CD4-positive, alpha-beta T cell treated with Interleukin-21 for 1 hour (primary cell): ENCODE measurements around the gene STK36.

Source experiments
- DNase-seq: peaks from one replicate; pipeline ENCODE4 v3.0.0-alpha.2; 2020

Gene STK36

DNA sequence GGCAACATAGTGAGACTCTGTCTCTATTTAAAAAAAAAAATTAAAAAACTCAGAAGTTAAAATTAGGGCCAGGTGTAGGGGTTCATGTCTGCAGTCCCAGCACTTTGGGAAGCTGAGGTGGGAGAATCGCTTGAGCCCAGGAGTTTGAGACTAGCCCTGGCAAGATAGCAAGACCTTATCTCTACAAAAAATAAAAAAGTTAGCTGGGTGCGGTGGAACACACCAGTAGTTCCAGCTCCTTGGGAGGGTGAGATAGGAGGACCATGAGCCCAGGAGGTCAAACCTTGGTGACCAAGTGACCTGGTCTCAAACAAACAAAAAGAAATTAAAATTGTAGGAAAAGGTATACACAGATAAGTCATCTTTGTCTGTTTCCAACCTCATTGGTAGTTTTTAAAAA lies 50.0 kb downstream of the STK36 start:
- no peak for DNase-seq

DNA sequence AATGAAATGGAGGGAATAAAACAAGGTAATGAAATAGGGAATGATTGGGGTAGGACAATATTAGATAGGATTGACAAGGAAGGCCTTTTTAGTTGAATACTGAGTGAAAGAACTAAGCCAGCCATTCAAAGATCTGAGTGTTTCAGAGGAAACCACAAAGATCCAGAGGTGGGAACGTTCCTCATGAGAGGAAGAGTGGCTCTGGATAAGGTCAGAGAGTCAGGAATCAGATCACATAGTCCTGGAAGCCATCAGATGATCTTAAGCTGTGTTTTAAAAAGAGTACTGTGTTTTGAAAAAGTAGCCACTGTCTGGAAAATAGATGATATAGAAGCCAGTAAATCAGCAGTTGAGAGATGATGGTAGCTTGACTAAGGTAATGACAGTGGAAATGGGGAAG lies 50.5 kb downstream of the STK36 start:
- DNase-seq: no peak

DNA sequence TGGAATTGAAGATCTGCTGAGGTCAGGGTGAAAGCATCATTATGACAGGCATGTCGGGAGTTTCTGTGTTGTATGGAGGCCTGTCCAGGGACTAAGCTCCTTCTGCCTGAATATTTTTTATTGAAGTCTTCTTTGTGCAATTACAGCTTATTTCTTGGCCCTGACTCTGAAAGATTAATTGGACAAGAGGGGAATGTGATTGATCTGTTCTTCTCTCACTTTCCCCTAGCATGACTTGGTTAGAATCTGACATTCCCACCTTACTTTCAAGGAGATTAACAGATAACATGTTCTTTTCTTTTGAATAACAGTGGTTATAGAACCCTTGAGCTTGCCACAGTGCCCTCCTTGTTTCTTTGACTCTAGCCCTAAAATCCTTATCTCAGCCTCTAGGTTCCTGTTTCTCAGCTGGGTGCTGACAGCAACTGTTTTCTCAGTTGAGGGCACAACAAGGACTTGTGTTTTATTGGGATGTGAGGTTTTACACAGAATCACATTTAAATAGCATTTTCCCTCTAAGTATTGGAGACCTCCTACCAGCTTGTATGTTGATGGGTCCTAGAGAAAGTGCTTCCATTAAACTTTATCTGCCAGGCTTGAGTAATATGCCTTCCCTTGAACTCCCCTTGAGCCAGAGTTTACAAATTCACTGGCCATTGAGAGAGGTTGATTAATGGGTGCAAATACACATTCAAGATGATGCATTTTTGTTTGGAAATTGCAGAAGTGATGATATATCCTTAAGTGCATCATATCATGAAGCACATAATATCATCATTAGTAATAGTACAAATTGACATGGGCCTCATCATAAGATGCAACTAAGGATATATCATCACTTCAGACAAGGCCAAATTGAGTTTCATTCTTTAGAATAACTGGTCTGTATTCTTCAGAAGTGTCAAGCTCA lies 51.2 kb downstream of the STK36 start:
- no peak for DNase-seq

DNA sequence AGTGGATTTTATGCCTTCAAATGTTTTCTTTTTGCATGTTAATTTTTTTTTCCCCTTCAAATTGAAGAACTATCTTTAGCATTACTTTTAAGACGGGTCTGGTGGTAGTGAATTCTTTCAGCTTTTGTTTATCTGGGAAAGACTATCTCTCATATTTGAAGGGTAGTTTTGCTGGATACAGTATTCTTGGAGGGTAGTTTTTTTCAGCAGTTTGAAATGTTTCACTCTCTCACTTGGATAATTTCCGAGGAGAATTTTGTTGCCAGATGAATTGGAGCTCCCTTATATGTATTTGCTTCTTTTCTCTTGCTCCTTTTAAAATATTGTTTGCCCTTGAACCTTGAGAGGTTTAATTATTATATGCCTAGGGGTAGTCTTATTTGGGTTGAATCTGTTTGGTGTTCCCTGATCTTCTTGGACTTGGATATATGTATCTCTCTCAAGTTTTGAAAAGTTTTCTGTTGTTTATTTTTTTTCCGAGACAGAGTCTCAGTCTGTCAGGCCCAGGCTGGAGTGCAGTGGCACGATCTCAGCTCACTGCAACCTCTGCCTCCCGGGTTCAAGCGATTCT lies 54.2 kb downstream of the STK36 start:
- no peak for DNase-seq

GRCh38 chr2:218727502-218728165 lies 55.7 kb downstream of the STK36 start:
- peak; percentile 10 for DNase-seq

DNA sequence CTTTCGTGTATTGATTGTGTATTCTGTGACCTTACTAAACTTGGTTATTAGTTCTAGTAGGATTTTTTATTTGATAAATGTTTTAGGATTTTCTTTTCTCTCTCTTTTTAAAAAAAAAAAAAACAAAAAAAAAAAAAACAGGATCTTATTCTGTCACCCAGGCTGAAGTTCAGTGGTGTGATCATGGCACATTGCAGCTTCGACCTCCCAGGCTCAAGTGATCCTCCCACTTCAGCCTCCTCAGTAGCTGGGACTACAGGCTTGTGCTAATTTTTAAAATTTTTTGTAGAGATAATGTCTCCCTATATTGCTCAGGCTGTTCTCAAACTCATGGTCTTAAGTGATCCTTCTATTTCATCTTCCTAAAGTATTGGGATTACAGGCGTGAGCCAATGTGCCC lies 57.8 kb downstream of the STK36 start:
- DNase-seq: no peak

DNA sequence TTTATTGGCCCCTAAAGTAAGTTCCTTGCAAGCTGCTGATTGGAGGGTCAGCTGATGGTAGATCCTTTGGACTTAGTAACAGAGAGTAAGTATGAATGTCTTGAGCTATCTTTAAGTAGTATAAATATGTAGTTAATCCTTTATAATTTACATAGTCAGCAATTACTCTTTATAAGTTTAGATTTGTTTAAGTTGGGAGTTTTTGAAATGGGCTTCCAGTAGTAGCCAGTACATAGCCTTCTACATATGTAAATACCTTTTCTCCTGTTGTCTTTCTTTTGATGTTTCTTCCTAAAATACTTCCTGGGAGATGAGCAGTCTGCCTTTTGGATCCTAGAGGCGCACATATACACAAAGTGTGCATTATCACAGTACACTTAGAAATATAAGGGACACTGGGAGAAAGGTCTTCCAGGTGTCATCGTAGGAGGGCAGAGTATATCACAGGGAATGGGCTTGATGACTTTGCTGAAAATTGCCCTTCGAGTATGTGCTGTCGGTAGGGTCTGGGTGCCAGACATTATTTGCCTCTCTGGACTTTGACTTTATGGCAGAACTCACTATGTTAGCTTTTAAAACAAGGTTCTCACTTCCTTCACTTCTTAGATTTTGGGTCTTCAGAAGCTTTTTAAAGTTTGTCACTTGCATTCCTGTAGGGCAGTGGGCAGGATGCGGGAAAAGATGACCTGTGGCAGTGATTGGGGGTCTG lies 60.3 kb downstream of the STK36 start:
- DNase-seq: no peak

- DNase-seq: no peak
Measured at GRCh38 chr2:218732761-218733158, 60.9 kb downstream of the STK36 start.

GRCh38 chr2:218733171-218734021 lies 61.5 kb downstream of the STK36 start:
- peak; percentile 26 for DNase-seq

DNA sequence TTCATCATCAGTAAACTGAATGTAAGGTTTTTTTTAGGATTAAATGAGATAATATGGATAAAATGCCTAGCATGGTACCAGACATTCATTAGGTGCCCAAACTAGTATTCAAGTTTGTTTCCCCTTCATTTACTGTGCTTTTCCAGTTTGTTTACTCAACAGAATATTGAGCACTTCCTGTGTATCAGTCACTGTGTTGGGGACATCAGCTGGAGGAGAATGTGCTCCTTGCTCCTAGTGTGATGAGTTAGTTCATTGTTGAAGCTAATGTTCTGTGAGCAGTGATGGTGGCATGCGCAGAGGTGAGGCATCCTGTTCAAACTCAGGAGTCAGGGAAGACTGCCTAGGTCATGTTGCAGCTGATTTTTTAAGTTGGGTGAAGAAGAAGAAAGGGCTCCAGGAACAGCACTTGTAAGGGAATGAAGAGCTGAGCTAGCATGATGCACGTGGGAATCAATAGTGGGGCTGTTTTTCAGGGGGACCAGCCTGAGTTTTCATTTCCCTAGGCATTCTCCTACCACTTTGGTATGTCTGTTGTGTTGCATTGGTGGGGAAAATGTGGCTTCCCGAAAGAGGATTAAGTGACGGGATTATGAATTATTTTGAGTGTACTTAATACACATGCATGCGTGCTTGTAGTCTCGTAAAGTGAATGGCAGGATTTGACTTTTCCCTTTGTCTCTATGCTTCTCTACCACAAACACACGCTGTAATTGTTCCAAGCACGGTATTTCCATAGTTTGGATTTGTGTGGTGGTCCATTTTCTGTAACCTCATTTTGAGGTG lies 62.5 kb downstream of the STK36 start:
- DNase-seq: no peak

- no peak for DNase-seq
Measured at GRCh38 chr2:218736531-218736930, 64.6 kb downstream of the STK36 start.

DNA sequence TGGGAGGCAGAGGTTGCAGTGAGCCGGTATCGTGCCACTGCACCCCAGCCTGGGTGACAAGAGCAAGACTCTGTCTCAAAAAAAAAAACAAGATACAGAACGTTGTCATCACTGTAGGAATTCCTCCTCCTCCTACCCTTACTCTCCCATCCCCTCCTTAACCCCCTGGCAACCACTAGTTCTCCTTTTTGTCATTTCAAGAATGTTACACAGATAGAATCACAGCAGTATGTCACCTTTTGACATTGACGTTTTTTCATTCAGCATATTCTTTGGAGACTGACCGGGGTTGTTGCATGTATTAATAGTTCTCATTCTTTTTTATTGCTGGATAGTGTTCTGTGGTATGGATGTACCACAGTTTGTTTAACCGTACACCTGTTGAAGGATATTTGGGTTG lies 71.2 kb downstream of the STK36 start:
- DNase-seq: no peak

GRCh38 chr2:218744615-218745014 lies 72.7 kb downstream of the STK36 start:
- peak; percentile 13 for DNase-seq

- DNase-seq: peak; percentile 14
Measured at GRCh38 chr2:218745160-218745558, 73.3 kb downstream of the STK36 start.

- DNase-seq: no peak
Measured at GRCh38 chr2:218745559-218746469, 73.9 kb downstream of the STK36 start.

DNA sequence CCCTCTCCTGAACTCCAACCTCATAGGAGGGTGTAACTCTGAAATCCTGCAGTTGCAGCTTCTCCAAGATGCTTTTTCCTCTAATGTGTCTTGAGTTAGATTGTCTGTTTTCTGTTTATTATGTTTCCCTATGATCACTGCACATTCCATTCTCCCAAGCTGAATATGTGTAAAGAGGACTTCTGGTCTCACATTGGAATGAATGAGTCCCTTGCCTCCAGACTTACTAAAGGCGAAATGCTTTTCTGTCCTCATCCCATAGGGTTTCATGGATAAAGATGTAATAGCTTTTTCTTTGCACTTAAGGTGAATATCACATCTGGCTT lies 74.5 kb downstream of the STK36 start:
- no peak for DNase-seq

DNA sequence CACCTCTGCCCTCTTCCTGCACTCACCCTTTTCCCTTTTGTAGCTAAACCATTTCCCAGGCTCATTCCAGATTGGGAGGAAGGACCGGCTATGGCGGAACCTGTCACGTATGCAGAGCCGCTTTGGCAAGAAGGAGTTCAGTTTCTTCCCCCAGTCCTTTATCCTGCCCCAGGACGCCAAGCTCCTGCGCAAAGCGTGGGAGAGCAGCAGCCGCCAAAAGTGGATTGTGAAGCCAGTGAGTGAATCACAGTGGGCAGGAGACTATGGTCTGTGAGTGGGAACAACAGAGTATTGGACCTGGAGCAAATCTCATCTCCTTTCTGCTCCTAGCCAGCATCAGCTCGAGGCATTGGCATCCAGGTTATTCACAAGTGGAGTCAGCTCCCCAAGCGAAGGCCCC lies 75.1 kb downstream of the STK36 start:
- DNase-seq: no peak

DNA sequence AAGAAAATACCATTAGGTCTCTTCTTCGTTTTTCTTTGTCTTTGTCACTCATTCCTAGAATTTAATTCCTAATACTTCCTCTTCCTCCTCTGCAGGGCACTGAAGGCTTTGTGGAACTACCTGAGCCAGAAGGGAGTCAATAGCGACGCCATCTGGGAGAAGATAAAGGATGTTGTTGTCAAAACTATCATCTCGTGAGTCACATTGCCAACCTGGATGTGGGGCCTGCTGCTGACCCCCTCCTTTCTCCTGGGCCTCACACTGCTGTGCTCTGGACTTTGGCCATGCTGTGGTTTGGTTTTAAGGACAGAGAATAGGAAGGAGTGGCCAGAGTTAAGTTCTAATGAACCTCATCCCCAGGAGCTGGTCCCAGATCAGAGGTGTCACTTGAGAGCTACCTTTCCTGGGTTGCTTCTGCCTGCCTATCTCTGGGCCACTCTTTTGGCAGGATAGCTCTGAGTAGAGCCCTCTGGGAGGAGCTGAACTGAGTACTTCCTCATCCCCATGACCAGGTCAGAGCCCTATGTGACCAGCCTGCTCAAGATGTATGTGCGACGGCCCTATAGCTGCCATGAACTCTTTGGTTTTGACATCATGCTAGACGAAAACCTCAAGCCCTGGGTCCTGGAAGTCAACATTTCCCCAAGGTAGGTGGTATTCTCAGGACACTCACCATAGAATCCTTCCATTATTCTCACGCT lies 77.0 kb downstream of the STK36 start:
- DNase-seq: no peak
